Testis (tissue), 3 donors: ENCODE data around the gene ZBED1. TPM values are rescaled to one million over a fixed set of nuclear protein-coding genes. Genes with fewer than 3 reads are reported as not detected.
"Not testable (repeated sequence)": the region's sequence is repeated elsewhere in the genome, so short reads cannot be mapped to it uniquely, and the experiment has no call there.

ENCODE experiments used
- DNase-seq: peaks from one replicate; pipeline ENCODE4 v3.0.0-alpha.2; 2019
- H3K27ac ChIP-seq, 2 donors: fragments of 200-600 bp; sonication (generic); one replicate each; pipeline ENCODE4 v1.5.1; 2019
- H3K27me3 ChIP-seq: fragments of 200-600 bp; sonication (generic); one replicate; pipeline ENCODE4 v1.5.1; 2019
- H3K36me3 ChIP-seq: fragments of 200-600 bp; sonication (generic); one replicate; pipeline ENCODE4 v1.5.1; 2017; ENCODE audit warnings: low read depth; ENCODE audit errors: missing control alignments
- H3K4me1 ChIP-seq: fragments of 200-600 bp; sonication (generic); one replicate; pipeline ENCODE4 v1.5.1; 2019
- H3K4me3 ChIP-seq, 2 donors: fragments of 200-600 bp; sonication (generic); one replicate each; pipeline ENCODE4 v1.5.1; 2017 to 2019
- H3K9me3 ChIP-seq: fragments of 200-600 bp; sonication (generic); one replicate; pipeline ENCODE4 v1.5.1; 2017
- POLR2A ChIP-seq: fragments of 450-650 bp; IDR thresholded peaks from one replicate; pipeline ENCODE4 v1.6.1; 2017; ENCODE audit warnings: antibody characterized with exemption, mild to moderate bottlenecking, moderate library complexity
- WGBS, 2 donors: methylation state at CpG; one replicate each; pipeline ENCODE4 v1.1.5; 2018; 5-methylcytosine and 5-hydroxymethylcytosine counted together
- intact Hi-C: fragments of 100-400 bp; cut with DNase I; formaldehyde crosslinking; loops from one replicate; pipeline ENCODE4 v1.15.1; 2023; ENCODE audit warnings: low total_unique reads
- polyA plus RNA-seq: library from polyadenylated mRNA; stranded (reverse); fragments of 350-450 nt; fragmentation: Illumina TruSeq; extraction: RNeasy Lipid Tissue Mini Kit (QIAGEN cat#74804); gene quantifications from one replicate; pipeline ENCODE4 v1.2.3, GENCODE V29; 2014; ENCODE audit warnings: low read depth, low replicate concordance; ENCODE audit not compliant: insufficient read depth
- total RNA-seq, 2 donors: library from RNA; depleted of rRNA; stranded (reverse); fragments of >200 nt; gene quantifications; one replicate each; pipeline ENCODE4 v1.2.3, GENCODE V29; 2016
- TF ChIP-seq, protein P1 (sequence below), 3 experiments: fragments of 450-650 bp in 2 of 3; fragments of 200-600 bp in 1 of 3; sonication (generic) in 1 of 3; IDR thresholded peaks; one replicate each; pipeline ENCODE4 v1.5.1; 2016 to 2019; ENCODE audit warnings: antibody characterized with exemption in 3 of 3, mild to moderate bottlenecking in 2 of 3, moderate library complexity in 1 of 3

The ZBED1 gene
- total and polyA plus RNA-seq, 3 donors from 2014 or later: 24.2 to 77.0 (median 47.2) TPM

DNA sequence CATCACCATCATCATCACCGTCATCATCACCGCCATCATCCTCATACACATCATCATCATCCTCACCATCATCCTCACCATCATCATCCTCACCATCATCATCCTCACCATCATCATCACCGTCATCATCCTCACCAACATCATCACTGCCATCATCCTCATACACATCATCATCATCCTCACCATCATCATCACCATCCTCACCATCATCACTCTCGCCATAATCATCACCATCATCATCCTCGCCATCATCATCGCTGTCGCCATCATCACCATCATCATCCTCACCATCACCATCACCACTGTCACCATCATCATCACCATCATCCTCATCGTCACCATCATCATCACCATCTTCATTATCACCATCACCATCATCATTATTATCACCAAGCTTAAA, 19.8 kb upstream of the ZBED1 start:
- 94 to 95% methylated on average over 8 of the region's 8 CpGs for WGBS, 2 donors
- TF ChIP-seq POLR2A: no peak
- TF ChIP-seq, protein P1, sequence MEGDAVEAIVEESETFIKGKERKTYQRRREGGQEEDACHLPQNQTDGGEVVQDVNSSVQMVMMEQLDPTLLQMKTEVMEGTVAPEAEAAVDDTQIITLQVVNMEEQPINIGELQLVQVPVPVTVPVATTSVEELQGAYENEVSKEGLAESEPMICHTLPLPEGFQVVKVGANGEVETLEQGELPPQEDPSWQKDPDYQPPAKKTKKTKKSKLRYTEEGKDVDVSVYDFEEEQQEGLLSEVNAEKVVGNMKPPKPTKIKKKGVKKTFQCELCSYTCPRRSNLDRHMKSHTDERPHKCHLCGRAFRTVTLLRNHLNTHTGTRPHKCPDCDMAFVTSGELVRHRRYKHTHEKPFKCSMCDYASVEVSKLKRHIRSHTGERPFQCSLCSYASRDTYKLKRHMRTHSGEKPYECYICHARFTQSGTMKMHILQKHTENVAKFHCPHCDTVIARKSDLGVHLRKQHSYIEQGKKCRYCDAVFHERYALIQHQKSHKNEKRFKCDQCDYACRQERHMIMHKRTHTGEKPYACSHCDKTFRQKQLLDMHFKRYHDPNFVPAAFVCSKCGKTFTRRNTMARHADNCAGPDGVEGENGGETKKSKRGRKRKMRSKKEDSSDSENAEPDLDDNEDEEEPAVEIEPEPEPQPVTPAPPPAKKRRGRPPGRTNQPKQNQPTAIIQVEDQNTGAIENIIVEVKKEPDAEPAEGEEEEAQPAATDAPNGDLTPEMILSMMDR (IDR thresholded peaks at IDR 0.05): no peak
- intact Hi-C loops: no loop called here

GRCh38 chrX:2519638-2520037, 18.9 kb upstream of the ZBED1 start:
- H3K4me1 ChIP-seq, DNase-seq, H3K9me3 ChIP-seq, H3K4me3 ChIP-seq, intact Hi-C loops, H3K36me3 ChIP-seq, H3K27me3 ChIP-seq, H3K27ac ChIP-seq: not testable (repeated sequence)
- WGBS, 2 donors: 69 to 82% methylated on average over 3 of the region's 3 CpGs

More for the DNA sequence above, 19.8 kb upstream of the ZBED1 start:
- DNase-seq: no peak
- no peaks in the 10 kb centered on the region for H3K9me3 ChIP-seq
- H3K36me3 ChIP-seq: no peaks in the 10 kb centered on the region
- no peak overlapping the region for H3K4me3 ChIP-seq
- H3K4me1 ChIP-seq: no peaks in the 10 kb centered on the region
- no peaks in the 10 kb centered on the region for H3K27me3 ChIP-seq
- no peak overlapping the region for H3K27ac ChIP-seq

DNA sequence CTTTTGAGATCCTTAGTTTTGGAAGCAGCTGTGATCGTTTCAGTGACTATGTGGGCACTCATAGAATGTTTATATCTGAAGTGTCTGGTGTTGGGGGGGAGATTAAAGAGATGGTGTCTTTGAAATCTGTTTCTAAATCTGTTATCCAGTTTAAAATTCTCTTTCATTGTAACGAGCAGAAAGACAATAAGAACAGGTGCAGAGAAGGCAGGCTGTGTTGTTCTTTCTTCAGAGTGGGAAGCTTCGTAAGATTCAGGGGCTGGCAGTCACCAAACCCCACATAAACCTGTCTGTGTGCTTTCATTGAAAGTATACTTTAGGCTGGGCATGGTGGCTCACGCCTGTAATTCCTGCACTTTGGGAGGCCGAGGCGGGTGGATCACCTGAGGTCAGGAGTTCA, 16.3 kb upstream of the ZBED1 start:
- Histone ChIP-seq H3K36me3 (no peaks in the 10 kb centered on the region), H3K4me1 (no peaks in the 10 kb centered on the region), H3K27me3 (no peaks in the 10 kb centered on the region), H3K27ac (no peak overlapping the region), H3K9me3 (no peaks in the 10 kb centered on the region), H3K4me3 (no peak overlapping the region)
- DNase-seq: no peak
- intact Hi-C loops: no loop called here
- no peak for TF ChIP-seq POLR2A
- TF ChIP-seq, protein P1 (IDR thresholded peaks at IDR 0.05): no peak
- WGBS, 2 donors: 79 to 81% methylated on average over 6 of the region's 6 CpGs

GRCh38 chrX:2516623-2517022, 15.8 kb upstream of the ZBED1 start:
- DNase-seq: no peak
- H3K4me3 ChIP-seq: no peak overlapping the region
- 87 to 93% methylated on average over 5 of the region's 5 CpGs for WGBS, 2 donors
- no peaks in the 10 kb centered on the region for H3K4me1 ChIP-seq
- H3K9me3 ChIP-seq: no peaks in the 10 kb centered on the region
- H3K27ac ChIP-seq: no peak overlapping the region
- H3K27me3 ChIP-seq: no peaks in the 10 kb centered on the region
- no peaks in the 10 kb centered on the region for H3K36me3 ChIP-seq
- intact Hi-C loops: no loop called here
- TF ChIP-seq, protein P1 (IDR thresholded peaks at IDR 0.05): no peak
- TF ChIP-seq POLR2A: no peak

- no peak for DNase-seq
- H3K4me3 ChIP-seq: no peak overlapping the region
- H3K4me1 ChIP-seq: no peaks in the 10 kb centered on the region
- no peak for TF ChIP-seq POLR2A
- no peaks in the 10 kb centered on the region for H3K27me3 ChIP-seq
- H3K9me3 ChIP-seq: no peaks in the 10 kb centered on the region
- 25 to 38% methylated on average over 5 of the region's 5 CpGs for WGBS, 2 donors
- intact Hi-C loops: no loop called here
- no peak overlapping the region for H3K27ac ChIP-seq
- no peaks in the 10 kb centered on the region for H3K36me3 ChIP-seq
Observed at GRCh38 chrX:2514131-2514530, 13.4 kb upstream of the ZBED1 start.

- H3K27ac ChIP-seq: no peak overlapping the region
- 70 to 73% methylated on average over 6 of the region's 6 CpGs for WGBS, 2 donors
- H3K27me3 ChIP-seq: no peaks in the 10 kb centered on the region
- no peaks in the 10 kb centered on the region for H3K9me3 ChIP-seq
- H3K36me3 ChIP-seq: no peaks in the 10 kb centered on the region
- intact Hi-C loops: no loop called here
- no peaks in the 10 kb centered on the region for H3K4me1 ChIP-seq
- no peak for DNase-seq
- H3K4me3 ChIP-seq: no peak overlapping the region
- no peak for TF ChIP-seq POLR2A
- TF ChIP-seq, protein P1 (IDR thresholded peaks at IDR 0.05): no peak
Observed at GRCh38 chrX:2513121-2513664, 12.4 kb upstream of the ZBED1 start.
